Measurements from ENCODE around the gene HNRNPA1.
A peak's percentile ranks its signal among the peaks of the same experiment; 100 is the strongest.

- peak; percentile 92 for TF ChIP-seq POLR2A (IDR thresholded peaks at IDR 0.05; ENCODE audit: low read length)
- peak; percentile 92 for TF ChIP-seq GATA1 (IDR thresholded peaks at IDR 0.05; ENCODE audit: low read depth, low read length)
Measured at GRCh38 chr12:54304187-54304810, 23.8 kb downstream of the HNRNPA1 start.
